Right lobe of liver (tissue), 4 donors: Measurements from ENCODE around the gene TOM1.
"Not testable (repeated sequence)": the region's sequence is repeated elsewhere in the genome, so short reads cannot be mapped to it uniquely, and the experiment has no call there.

Experiments used
- POLR2A ChIP-seq: fragments of 450-650 bp; IDR thresholded peaks from one replicate; pipeline ENCODE4 v1.6.1; 2017; ENCODE audit warnings: antibody characterized with exemption, mild to moderate bottlenecking
- TF ChIP-seq, protein P1 (sequence below), 4 donors: fragments of 200-600 bp in 3 of 4; fragments of 450-650 bp in 1 of 4; IDR thresholded peaks; one replicate each; pipeline versions ENCODE4 v1.5.1 to v1.8.0; 2016 to 2022; ENCODE audit warnings: antibody characterized with exemption in 4 of 4, mild to moderate bottlenecking in 2 of 4
- donor health status: DM: no; HTN: no; CAD: no.
- donor health status: DM: no; HTN: no; CAD: no.
- donor health status: DM: no; HTN: yes; CAD: no.

DNA sequence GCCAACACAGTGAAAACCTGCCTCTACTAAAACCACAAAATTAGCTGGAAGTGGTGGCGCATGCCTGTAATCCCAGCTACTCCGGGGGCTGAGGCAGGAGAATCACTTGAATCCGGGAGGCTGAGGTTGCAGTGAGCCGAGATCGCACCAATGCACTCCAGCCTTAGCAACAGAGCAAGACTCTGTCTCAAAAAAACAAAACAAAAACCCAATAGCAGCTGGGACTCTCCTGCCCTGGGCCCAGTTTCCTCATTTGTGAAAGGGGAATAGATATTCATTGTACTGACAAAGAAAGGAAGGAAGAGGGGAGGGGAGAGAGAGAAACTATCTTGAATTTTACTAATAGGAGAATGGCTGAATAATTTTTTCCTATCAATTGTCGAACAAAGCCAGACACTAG is 96.9 kb downstream of the TOM1 start:
- TF ChIP-seq, protein P1, sequence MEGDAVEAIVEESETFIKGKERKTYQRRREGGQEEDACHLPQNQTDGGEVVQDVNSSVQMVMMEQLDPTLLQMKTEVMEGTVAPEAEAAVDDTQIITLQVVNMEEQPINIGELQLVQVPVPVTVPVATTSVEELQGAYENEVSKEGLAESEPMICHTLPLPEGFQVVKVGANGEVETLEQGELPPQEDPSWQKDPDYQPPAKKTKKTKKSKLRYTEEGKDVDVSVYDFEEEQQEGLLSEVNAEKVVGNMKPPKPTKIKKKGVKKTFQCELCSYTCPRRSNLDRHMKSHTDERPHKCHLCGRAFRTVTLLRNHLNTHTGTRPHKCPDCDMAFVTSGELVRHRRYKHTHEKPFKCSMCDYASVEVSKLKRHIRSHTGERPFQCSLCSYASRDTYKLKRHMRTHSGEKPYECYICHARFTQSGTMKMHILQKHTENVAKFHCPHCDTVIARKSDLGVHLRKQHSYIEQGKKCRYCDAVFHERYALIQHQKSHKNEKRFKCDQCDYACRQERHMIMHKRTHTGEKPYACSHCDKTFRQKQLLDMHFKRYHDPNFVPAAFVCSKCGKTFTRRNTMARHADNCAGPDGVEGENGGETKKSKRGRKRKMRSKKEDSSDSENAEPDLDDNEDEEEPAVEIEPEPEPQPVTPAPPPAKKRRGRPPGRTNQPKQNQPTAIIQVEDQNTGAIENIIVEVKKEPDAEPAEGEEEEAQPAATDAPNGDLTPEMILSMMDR (IDR thresholded peaks at IDR 0.05), result not testable (repeated sequence)
- not testable (repeated sequence) for TF ChIP-seq POLR2A
